SKM-1 (cell line): ENCODE results near the gene GLRX3.
A peak's percentile ranks its signal among the peaks of the same experiment; 100 is the strongest.
"Not testable (repeated sequence)": the region's sequence is repeated elsewhere in the genome, so short reads cannot be mapped to it uniquely, and the experiment has no call there.

ENCODE experiments used
- DNase-seq: peaks from one replicate; lab custom pipeline; 2025; ENCODE audit not compliant: unreplicated experiment; lab: John Stamatoyannopoulos, UW

GLRX3 gene

GRCh38 chr10:130188195-130189175 lies 52.3 kb downstream of the GLRX3 start:
- DNase-seq: no peak

DNA sequence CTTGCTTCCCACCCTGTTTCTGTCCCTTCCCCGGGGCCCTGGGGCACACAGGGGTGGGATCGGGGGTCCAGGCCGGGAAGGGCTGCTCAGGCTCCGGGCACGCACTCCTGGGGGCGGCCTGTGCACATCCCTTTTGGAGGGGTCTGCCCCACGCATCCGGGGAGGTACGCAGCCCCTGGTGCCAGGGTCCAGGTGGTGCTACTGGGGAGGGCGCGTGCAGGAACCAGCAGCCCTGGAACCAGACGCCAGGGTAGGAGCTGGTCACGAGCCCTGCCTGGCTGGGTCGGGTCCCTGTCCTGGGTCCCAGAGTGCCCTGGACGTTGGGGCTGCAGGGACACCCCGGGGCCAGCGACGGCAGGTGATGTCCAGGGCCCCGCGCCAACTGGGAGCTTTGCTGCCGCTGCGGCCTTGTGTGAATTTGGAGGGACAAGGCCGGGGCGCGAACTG lies 53.4 kb downstream of the GLRX3 start:
- DNase-seq: no peak

- DNase-seq: peak; percentile 52
Observed at GRCh38 chr10:130190055-130190736, 54.0 kb downstream of the GLRX3 start.

DNA sequence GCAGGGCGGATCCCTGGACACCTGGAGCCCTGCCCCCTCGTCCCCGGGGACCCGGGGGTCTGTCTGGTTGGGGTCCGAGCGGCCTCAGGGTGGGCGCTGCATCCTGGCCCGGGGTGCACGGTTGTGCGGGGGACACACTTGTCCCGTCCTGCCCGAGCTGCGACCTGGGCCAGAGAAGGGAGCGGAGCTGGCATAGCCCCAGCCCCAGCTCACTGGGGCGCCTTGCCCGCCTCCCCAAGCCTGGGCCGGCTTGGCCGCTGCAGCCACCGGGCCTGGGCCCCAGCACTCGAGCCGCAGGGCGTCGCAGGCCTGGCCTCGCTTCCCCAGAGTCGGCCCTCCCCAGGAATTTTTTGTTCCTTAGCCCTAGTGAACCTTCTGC lies 54.5 kb downstream of the GLRX3 start:
- DNase-seq: no peak

DNA sequence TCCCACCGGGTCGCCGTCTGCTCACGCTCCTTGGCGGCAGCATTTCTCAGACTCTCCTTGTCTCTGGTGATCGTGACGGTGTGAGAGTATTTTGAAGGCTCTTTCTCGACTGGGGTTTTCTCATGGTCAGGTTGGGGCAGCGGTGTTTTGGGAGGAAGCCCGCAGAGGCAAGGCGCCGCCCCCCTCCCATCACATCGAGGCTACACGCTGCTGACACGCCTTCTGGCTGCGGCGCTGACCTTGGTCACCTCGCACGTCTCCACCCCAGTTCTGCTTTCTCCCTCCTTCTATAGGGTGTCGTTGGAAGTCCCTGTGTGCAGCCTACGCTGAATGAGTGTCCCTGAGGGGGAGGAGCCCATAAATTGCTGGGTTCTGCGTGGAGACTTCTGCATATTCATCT lies 55.2 kb downstream of the GLRX3 start:
- DNase-seq: no peak

DNA sequence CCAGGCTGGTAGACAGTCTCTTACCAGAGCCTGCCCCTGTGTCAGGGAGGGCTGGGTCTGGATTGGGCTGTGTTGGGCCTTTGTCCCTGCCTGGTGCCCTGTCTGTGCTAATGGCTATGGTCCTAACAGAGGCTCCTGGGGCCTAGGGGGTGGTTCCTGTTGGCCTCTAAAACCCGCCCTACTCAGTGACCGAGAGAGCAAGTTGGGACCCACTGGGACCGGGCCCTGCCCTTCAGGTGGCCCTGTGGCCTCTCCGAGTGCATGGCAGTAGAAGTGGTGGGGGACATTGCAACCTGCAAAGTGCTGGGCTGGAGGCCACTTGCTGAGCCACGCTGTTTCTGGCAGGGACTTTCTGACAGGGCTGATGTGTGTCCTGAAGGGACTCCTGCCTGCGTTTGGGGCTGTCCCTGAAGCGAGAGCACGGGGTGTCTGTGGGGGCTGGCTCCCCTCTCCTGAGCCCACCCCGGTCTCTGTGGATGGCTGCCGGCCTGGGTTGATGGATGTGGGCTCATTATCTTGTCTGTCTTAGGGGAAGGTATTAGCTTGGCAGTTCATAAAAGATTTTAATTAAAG lies 56.2 kb downstream of the GLRX3 start:
- DNase-seq: no peak

- no peak for DNase-seq
Observed at GRCh38 chr10:130193033-130193432, 56.8 kb downstream of the GLRX3 start.

GRCh38 chr10:130193493-130194193 lies 57.5 kb downstream of the GLRX3 start:
- DNase-seq: no peak

GRCh38 chr10:130194194-130194990 lies 58.2 kb downstream of the GLRX3 start:
- DNase-seq: no peak

DNA sequence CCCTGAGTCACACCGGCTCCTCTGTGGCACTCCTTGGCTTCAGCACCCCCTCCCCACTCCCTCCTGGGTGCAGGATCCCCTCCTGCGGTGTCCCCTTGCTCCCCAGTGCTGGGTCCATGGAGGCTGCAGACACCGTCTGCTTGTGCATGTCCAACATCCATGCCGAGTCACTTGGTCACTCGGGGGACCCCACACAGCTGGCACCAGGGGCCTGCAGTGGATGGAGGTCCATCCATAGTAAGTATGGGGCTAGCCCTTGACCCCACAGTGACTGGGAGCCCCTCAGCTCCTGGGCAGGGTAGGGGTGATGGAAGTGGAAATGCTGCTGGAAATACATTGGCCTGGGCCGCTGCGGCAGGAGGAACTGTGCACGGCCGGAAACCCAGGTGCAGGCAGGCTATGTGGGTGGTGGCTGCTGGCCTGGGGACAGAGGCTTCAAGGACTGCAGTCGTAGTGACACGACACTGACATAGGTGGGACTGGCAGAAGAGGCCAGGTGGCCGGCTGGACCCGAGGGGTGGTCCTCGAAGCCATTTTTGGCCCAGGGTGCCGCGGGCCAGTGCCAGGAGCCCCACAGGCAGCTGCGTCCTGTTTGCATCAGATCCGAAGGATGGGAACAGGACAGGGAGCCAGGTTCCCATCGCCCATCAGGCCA lies 58.9 kb downstream of the GLRX3 start:
- DNase-seq: no peak

GRCh38 chr10:130195746-130196294 lies 59.6 kb downstream of the GLRX3 start:
- DNase-seq: no peak

- no peak for DNase-seq
Observed at GRCh38 chr10:130196511-130197487, 60.6 kb downstream of the GLRX3 start.

DNA sequence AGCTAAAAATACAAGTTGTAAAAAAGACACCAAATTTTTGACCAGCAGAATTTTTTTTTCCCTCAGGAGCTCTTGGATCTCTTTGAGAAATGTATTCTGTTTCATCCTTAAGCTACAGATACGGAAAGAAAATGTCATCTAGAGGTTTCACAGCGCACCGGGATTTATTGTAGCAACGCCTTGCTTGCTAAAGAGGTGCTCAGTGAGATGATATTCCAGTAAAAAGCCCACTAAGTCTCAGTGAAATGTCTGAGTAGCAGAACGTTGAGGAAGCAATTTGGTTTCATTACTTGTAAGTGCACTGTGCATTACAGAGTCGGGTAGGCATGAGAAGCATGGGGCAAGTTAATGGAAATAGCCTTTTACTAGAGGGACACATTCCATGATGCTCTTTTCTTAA lies 62.5 kb downstream of the GLRX3 start:
- no peak for DNase-seq

DNA sequence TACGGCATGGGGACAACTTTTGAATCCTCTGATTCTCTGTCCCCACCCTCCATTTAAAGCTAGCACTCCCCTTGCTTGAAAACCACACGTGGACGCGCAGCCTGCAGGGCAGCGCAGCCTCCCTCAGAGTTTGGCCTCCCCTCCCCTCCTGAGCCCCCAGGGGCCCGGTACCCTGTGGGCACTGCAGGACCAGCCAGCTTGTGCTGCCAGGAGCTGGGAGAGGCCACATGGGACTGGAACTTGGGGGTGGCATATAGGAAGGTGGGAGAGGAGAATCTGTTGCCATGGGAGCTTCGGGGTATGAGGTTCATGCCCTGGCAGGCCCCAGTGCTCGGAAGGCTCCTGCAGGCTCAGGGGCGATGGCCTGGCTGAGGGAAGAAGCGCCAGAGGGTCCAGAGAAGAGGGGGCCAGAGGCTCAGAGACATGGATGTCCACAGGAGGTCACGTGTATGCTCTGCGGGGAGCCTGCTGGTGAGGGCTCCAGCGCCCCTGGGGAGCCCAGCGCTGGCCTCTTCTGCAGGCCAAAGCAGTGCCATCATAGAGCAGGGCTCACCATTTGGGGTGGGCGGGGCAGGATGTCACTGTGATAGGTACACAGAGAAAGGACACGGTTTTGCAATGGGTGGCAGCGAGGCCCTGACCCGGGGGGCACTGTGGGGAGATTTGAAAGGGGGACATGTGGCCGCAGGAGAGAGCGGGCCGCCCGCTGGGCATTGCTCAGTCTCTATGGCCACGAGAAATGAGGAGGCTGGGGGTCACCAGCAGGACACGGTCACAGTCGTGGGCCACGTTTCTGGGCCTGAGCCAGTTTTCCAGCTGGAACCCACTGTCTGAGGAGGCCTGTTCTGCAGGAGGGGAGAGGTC lies 64.2 kb downstream of the GLRX3 start:
- DNase-seq: no peak

- DNase-seq: no peak
Observed at GRCh38 chr10:130201043-130201380, 64.8 kb downstream of the GLRX3 start.

DNA sequence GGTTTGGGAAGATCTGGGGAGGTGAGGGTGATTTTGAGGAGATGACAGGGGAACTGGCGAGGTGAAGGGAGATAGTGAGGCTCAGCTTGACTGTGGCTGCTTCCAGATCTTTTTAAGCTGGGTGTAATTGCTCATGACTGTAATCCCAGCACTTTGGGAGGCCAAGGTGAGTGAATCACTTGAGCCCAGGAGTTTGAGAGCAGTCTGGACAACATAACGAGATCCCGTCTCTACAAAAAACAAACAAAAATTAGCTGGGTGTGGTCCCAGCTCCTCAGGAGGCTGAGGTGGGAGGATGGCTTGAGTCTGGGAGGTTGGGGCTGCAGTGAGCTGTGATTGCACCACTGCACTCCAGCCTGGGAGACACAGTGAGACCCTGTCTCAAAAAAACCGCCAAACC lies 66.0 kb downstream of the GLRX3 start:
- DNase-seq: not testable (repeated sequence)

DNA sequence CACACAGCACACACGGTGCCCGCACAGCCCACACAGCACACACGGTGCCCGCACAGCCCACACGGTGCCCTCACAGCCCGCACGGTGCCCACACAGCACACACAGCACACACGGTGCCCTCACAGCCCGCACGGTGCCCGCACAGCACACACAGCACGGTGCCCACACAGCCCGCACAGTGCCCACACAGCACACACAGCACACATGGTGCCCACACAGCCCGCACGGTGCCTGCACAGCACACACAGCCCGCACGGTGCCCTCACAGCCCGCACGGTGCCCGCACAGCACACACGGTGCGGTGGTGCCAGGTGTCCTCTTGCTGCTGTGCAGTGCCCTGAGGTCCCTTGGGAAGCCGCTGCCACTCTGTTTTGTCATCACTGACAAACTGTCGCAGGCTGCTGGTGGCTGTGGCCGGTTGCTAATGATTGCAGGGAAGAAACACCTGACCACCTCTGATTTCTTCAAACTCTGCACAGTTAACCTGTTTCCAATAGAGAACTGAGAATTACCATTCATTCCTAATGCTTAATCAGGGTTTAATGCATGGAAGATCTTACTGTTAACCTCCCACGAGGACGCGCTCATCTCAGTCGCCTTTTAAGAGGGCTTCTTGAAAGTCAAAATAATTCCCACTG lies 66.9 kb downstream of the GLRX3 start:
- no peak for DNase-seq
